ENCODE results near the gene CKM. TPM values are rescaled to one million over a fixed set of nuclear protein-coding genes. Genes with fewer than 3 reads are reported as not detected.
A peak's percentile ranks its signal among the peaks of the same experiment; 100 is the strongest.

Gene CKM
- polyA plus RNA-seq, 1 donor, result 4.9 TPM

DNA sequence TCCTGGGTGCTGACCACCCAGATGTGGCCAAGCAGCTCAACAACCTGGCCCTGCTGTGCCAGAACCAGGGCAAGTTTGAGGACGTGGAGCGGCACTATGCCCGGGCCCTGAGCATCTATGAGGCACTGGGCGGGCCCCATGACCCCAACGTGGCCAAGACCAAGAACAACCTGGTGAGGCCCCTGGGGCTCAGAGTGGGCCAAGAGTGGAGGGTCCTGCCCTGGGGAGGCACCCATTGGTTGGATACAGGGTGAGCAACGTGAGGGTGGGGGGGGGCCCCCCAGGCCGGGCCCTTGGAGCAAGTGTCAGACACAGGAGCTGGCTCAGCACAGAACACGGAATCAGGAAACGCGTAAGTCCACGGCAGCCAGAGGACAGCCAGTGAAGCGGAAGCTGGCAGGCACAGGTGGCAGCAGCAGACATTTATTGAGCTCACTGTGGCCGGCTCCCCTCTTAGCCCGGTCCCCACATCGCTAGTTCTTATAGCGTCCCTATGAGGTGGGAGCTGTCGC, 26.8 kb upstream of the CKM start:
- Histone ChIP-seq H3K36me3 (ENCODE audit: control insufficient read depth, insufficient read depth, low read length) (peaks cover 38% of the 10 kb centered on the region), H3K27me3 (ENCODE audit: control insufficient read depth, insufficient read depth, low read length) (peaks cover 34% of the 10 kb centered on the region), H3K4me1 (ENCODE audit: control insufficient read depth, insufficient read depth, low read length) (no peaks in the 10 kb centered on the region), H3K27ac (ENCODE audit: low read length) (no peak overlapping the region), H3K4me3 (ENCODE audit: low read length) (no peak overlapping the region), H3K9me3 (ENCODE audit: control insufficient read depth, low read depth, low read length) (peaks cover 3% of the 10 kb centered on the region)
- no CpG with 5 or more reads among the region's 17 CpGs for WGBS (ENCODE audit: insufficient coverage, low lambda C conversion rate)
- DNase-seq, result no peak

DNA sequence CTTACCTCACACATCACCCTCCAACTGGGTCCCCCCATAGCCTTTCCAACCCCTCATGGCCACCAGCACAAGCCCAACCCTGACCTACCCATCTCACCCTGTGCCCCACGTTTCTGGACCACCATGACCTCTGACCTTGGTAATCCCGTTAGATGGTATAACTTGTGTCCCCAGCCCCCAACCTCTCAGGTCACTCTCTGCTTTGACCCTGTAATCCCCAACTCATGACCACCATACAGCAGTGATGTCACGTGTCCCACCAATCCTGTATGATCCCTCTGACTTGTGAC, 26.4 kb upstream of the CKM start:
- Histone ChIP-seq H3K27me3 (ENCODE audit: control insufficient read depth, insufficient read depth, low read length) (peaks cover 36% of the 10 kb centered on the region), H3K36me3 (ENCODE audit: control insufficient read depth, insufficient read depth, low read length) (peaks cover 34% of the 10 kb centered on the region), H3K27ac (ENCODE audit: low read length) (no peak overlapping the region), H3K9me3 (ENCODE audit: control insufficient read depth, low read depth, low read length) (peaks cover 3% of the 10 kb centered on the region), H3K4me3 (ENCODE audit: low read length) (no peak overlapping the region), H3K4me1 (ENCODE audit: control insufficient read depth, insufficient read depth, low read length) (no peaks in the 10 kb centered on the region)
- no peak for DNase-seq
- WGBS (ENCODE audit: insufficient coverage, low lambda C conversion rate), result no CpG with 5 or more reads among the region's 3 CpGs

DNA sequence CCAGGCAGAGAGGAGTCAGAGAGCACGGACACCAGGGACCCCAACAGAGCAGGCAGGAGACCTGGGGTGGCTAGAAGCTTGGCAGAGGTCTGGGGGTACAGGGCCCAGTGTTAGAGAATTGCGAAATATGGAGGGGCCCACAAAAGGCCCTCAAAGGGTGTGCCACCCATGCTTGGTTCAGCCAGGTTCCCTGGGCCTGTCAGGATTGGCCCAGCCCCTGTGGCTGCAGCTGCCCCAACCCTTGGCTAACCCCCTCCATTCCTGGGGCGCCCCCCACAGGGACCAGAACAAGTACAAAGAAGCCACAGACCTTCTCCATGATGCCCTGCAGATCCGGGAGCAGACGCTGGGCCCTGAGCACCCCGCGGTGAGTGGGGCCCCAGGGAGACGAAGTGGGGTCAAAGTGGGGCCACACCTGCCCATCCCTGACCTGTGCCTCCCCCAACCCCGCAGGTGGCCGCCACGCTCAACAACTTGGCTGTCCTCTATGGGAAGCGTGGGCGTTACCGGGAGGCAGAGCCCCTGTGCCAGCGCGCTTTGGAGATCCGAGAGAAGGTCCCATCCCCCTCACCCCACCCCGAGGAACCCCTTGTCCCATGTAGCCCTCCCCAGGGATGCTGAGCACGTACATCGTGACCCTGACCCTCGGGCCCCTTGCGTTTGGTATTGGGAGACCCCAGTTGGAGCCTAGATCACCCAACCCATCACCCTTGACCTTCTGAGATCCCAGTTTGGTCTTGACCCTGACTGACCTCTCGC, 25.9 kb upstream of the CKM start:
- H3K36me3 ChIP-seq (ENCODE audit: control insufficient read depth, insufficient read depth, low read length), result peaks cover 28% of the 10 kb centered on the region
- H3K4me1 ChIP-seq (ENCODE audit: control insufficient read depth, insufficient read depth, low read length), result no peaks in the 10 kb centered on the region
- no peak for DNase-seq
- H3K9me3 ChIP-seq (ENCODE audit: control insufficient read depth, low read depth, low read length), result peaks cover 3% of the 10 kb centered on the region
- no peak overlapping the region for H3K27ac ChIP-seq (ENCODE audit: low read length)
- no CpG with 5 or more reads among the region's 23 CpGs for WGBS (ENCODE audit: insufficient coverage, low lambda C conversion rate)
- peaks cover 36% of the 10 kb centered on the region for H3K27me3 ChIP-seq (ENCODE audit: control insufficient read depth, insufficient read depth, low read length)
- H3K4me3 ChIP-seq (ENCODE audit: low read length), result no peak overlapping the region

GRCh38 chr19:45347570-45348366, 25.1 kb upstream of the CKM start:
- peaks cover 39% of the 10 kb centered on the region for H3K27me3 ChIP-seq (ENCODE audit: control insufficient read depth, insufficient read depth, low read length)
- WGBS (ENCODE audit: insufficient coverage, low lambda C conversion rate), result no CpG with 5 or more reads among the region's 25 CpGs
- H3K9me3 ChIP-seq (ENCODE audit: control insufficient read depth, low read depth, low read length), result peaks cover 3% of the 10 kb centered on the region
- peaks cover 22% of the 10 kb centered on the region for H3K36me3 ChIP-seq (ENCODE audit: control insufficient read depth, insufficient read depth, low read length)
- no peak overlapping the region for H3K27ac ChIP-seq (ENCODE audit: low read length)
- H3K4me3 ChIP-seq (ENCODE audit: low read length), result no peak overlapping the region
- no peak for DNase-seq
- no peaks in the 10 kb centered on the region for H3K4me1 ChIP-seq (ENCODE audit: control insufficient read depth, insufficient read depth, low read length)

- Histone ChIP-seq H3K4me1 (ENCODE audit: control insufficient read depth, insufficient read depth, low read length) (no peaks in the 10 kb centered on the region), H3K9me3 (ENCODE audit: control insufficient read depth, low read depth, low read length) (peaks cover 3% of the 10 kb centered on the region), H3K27ac (ENCODE audit: low read length) (no peak overlapping the region), H3K4me3 (ENCODE audit: low read length) (no peak overlapping the region), H3K36me3 (ENCODE audit: control insufficient read depth, insufficient read depth, low read length) (peaks cover 12% of the 10 kb centered on the region), H3K27me3 (ENCODE audit: control insufficient read depth, insufficient read depth, low read length) (peaks cover 48% of the 10 kb centered on the region)
- WGBS (ENCODE audit: insufficient coverage, low lambda C conversion rate), result no CpG with 5 or more reads among the region's 27 CpGs
- no peak for DNase-seq
Measured at GRCh38 chr19:45346449-45346848, 23.8 kb upstream of the CKM start.

DNA sequence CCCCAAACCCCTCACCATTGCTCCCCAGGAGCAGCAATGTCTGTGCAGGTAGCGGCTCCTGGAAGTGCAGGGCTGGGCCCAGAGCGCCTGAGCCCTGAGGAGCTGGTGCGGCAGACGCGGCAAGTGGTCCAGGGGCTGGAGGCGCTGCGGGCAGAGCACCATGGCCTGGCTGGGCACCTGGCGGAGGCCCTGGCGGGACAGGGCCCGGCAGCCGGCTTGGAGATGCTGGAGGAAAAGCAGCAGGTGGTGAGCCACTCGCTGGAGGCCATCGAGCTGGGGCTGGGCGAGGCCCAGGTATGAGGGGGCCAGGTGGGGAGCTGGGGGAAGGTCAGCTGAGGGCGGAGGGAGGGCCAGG, 22.8 kb upstream of the CKM start:
- Histone ChIP-seq H3K27me3 (ENCODE audit: control insufficient read depth, insufficient read depth, low read length) (peaks cover 56% of the 10 kb centered on the region), H3K9me3 (ENCODE audit: control insufficient read depth, low read depth, low read length) (peaks cover 3% of the 10 kb centered on the region), H3K4me3 (ENCODE audit: low read length) (no peak overlapping the region), H3K27ac (ENCODE audit: low read length) (no peak overlapping the region), H3K36me3 (ENCODE audit: control insufficient read depth, insufficient read depth, low read length) (peaks cover 4% of the 10 kb centered on the region), H3K4me1 (ENCODE audit: control insufficient read depth, insufficient read depth, low read length) (no peaks in the 10 kb centered on the region)
- WGBS (ENCODE audit: insufficient coverage, low lambda C conversion rate), result no CpG with 5 or more reads among the region's 15 CpGs
- no peak for DNase-seq

GRCh38 chr19:45344621-45345505, 22.2 kb upstream of the CKM start:
- Histone ChIP-seq H3K27ac (ENCODE audit: low read length) (no peak overlapping the region), H3K9me3 (ENCODE audit: control insufficient read depth, low read depth, low read length) (peaks cover 3% of the 10 kb centered on the region), H3K4me1 (ENCODE audit: control insufficient read depth, insufficient read depth, low read length) (peaks cover 4% of the 10 kb centered on the region), H3K27me3 (ENCODE audit: control insufficient read depth, insufficient read depth, low read length) (peaks cover 61% of the 10 kb centered on the region), H3K4me3 (ENCODE audit: low read length) (no peak overlapping the region), H3K36me3 (ENCODE audit: control insufficient read depth, insufficient read depth, low read length) (peaks cover 3% of the 10 kb centered on the region)
- no peak for DNase-seq
- WGBS (ENCODE audit: insufficient coverage, low lambda C conversion rate), result 60% methylated on average over 1 of the region's 15 CpGs

DNA sequence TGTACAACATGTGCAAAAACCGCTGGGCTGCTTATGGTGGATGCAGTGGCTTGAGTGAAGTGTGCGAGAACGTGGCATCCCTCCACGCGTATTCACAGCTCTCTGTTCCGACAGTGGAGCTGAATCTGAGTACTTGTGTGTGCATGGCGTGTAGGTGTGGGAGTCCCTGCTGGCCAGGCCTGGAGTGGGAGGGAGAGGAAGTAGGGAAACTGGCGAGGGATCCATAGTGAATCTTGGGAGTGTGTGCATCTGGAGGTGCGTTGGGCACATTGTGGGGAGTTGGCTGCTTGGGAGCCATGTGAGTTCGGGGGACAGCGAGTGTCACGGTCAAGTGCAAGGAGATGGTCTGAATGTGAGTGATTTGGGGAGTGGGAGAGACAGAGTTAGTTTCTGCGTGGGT, 20.2 kb upstream of the CKM start:
- no CpG with 5 or more reads among the region's 13 CpGs for WGBS (ENCODE audit: insufficient coverage, low lambda C conversion rate)
- Histone ChIP-seq H3K27ac (ENCODE audit: low read length) (no peak overlapping the region), H3K36me3 (ENCODE audit: control insufficient read depth, insufficient read depth, low read length) (no peaks in the 10 kb centered on the region)

GRCh38 chr19:45340899-45341453, 18.3 kb upstream of the CKM start:
- peak in 1 of 2 donors; percentile 21 for DNase-seq
- Histone ChIP-seq H3K36me3 (ENCODE audit: control insufficient read depth, insufficient read depth, low read length) (no peaks in the 10 kb centered on the region), H3K9me3 (ENCODE audit: control insufficient read depth, low read depth, low read length) (no peaks in the 10 kb centered on the region), H3K4me3 (ENCODE audit: low read length) (no peak overlapping the region), H3K27ac (ENCODE audit: low read length) (no peak overlapping the region), H3K27me3 (ENCODE audit: control insufficient read depth, insufficient read depth, low read length) (peaks cover 43% of the 10 kb centered on the region), H3K4me1 (ENCODE audit: control insufficient read depth, insufficient read depth, low read length) (peaks cover 8% of the 10 kb centered on the region)
- WGBS (ENCODE audit: insufficient coverage, low lambda C conversion rate), result no CpG with 5 or more reads among the region's 25 CpGs

More for the DNA sequence above, 20.2 kb upstream of the CKM start:
- H3K4me3 ChIP-seq (ENCODE audit: low read length), result no peak overlapping the region
- DNase-seq, result no peak
- H3K27me3 ChIP-seq (ENCODE audit: control insufficient read depth, insufficient read depth, low read length), result peaks cover 58% of the 10 kb centered on the region
- H3K9me3 ChIP-seq (ENCODE audit: control insufficient read depth, low read depth, low read length), result peaks cover 3% of the 10 kb centered on the region
- H3K4me1 ChIP-seq (ENCODE audit: control insufficient read depth, insufficient read depth, low read length), result peaks cover 8% of the 10 kb centered on the region

All from large intestine (tissue), 3 donors.